Brain pericyte (primary cell): ENCODE data around the gene ZSWIM5.
"Not testable (repeated sequence)": the region's sequence is repeated elsewhere in the genome, so short reads cannot be mapped to it uniquely, and the experiment has no call there.

ENCODE experiments used
- DNase-seq: peaks from one replicate; pipeline ENCODE4 v3.0.0-alpha.2; 2012; ENCODE audit warnings: low read depth, low spot score

The ZSWIM5 gene

GRCh38 chr1:45205011-45205909 lies 1.1 kb downstream of the ZSWIM5 start:
- DNase-seq, result peak; percentile 6

GRCh38 chr1:45200906-45201500 lies 5.4 kb downstream of the ZSWIM5 start:
- no peak for DNase-seq

GRCh38 chr1:45200435-45200834 lies 6.0 kb downstream of the ZSWIM5 start:
- DNase-seq, result no peak

- no peak for DNase-seq
These were observed 8.2 kb downstream of the ZSWIM5 start for GRCh38 chr1:45198185-45198584.

- no peak for DNase-seq
These were observed 9.5 kb downstream of the ZSWIM5 start for GRCh38 chr1:45196863-45197262.

GRCh38 chr1:45191418-45191783 lies 15.0 kb downstream of the ZSWIM5 start:
- no peak for DNase-seq

GRCh38 chr1:45187725-45188124 lies 18.7 kb downstream of the ZSWIM5 start:
- DNase-seq, result no peak

GRCh38 chr1:45179918-45180519 lies 26.4 kb downstream of the ZSWIM5 start:
- not testable (repeated sequence) for DNase-seq

GRCh38 chr1:45177452-45177851 lies 29.0 kb downstream of the ZSWIM5 start:
- DNase-seq, result no peak

GRCh38 chr1:45172764-45173163 lies 33.6 kb downstream of the ZSWIM5 start:
- DNase-seq, result no peak

- DNase-seq, result no peak
These were observed 34.4 kb downstream of the ZSWIM5 start for GRCh38 chr1:45172005-45172404.

- DNase-seq, result no peak
These were observed 34.8 kb downstream of the ZSWIM5 start for GRCh38 chr1:45171575-45171974.

- no peak for DNase-seq
These were observed 36.2 kb downstream of the ZSWIM5 start for GRCh38 chr1:45170151-45170742.

- DNase-seq, result not testable (repeated sequence)
These were observed 38.5 kb downstream of the ZSWIM5 start for GRCh38 chr1:45167947-45168346.

- not testable (repeated sequence) for DNase-seq
These were observed 42.1 kb downstream of the ZSWIM5 start for GRCh38 chr1:45164307-45164706.

GRCh38 chr1:45163111-45163510 lies 43.3 kb downstream of the ZSWIM5 start:
- not testable (repeated sequence) for DNase-seq

GRCh38 chr1:45162041-45163035 lies 44.1 kb downstream of the ZSWIM5 start:
- DNase-seq, result not testable (repeated sequence)

- no peak for DNase-seq
These were observed 50.4 kb downstream of the ZSWIM5 start for GRCh38 chr1:45155957-45156356.

GRCh38 chr1:45155423-45155822 lies 51.0 kb downstream of the ZSWIM5 start:
- no peak for DNase-seq

- no peak for DNase-seq
These were observed 54.3 kb downstream of the ZSWIM5 start for GRCh38 chr1:45152126-45152525.

- DNase-seq, result no peak
These were observed 58.1 kb downstream of the ZSWIM5 start for GRCh38 chr1:45148209-45148825.
